Kidney epithelial cell (primary cell): ENCODE data around the gene GAK. TPM values are rescaled to one million over a fixed set of nuclear protein-coding genes. Genes with fewer than 3 reads are reported as not detected.
"Not testable (repeated sequence)": the region's sequence is repeated elsewhere in the genome, so short reads cannot be mapped to it uniquely, and the experiment has no call there.

Source experiments
- DNase-seq: peaks from one replicate; pipeline ENCODE4 v3.0.0-alpha.2; 2010; ENCODE audit warnings: low read depth
- H3K27me3 ChIP-seq: 2 replicates; pipeline ENCODE4 v1.6.0; 2011; ENCODE audit warnings: low read length; ENCODE audit not compliant: control insufficient read depth, insufficient read depth
- H3K36me3 ChIP-seq: 2 replicates; pipeline ENCODE4 v1.5.1; 2011; ENCODE audit warnings: low read length; ENCODE audit not compliant: control insufficient read depth, insufficient read depth
- H3K4me3 ChIP-seq: 2 replicates; pipeline ENCODE4 v1.5.1; 2011; ENCODE audit warnings: low read depth, mild to moderate bottlenecking, control low read depth, low read length
- CTCF ChIP-seq: IDR thresholded peaks from 2 replicates; pipeline ENCODE4 v1.5.1; 2011; ENCODE audit warnings: mild to moderate bottlenecking, moderate library complexity, low read length, control low read depth, inconsistent platforms; ENCODE audit not compliant: insufficient read depth, poor library complexity, severe bottlenecking
- total RNA-seq: library from RNA; depleted of rRNA; stranded (reverse); fragments of >200 nt; gene quantifications from 2 replicates; pipeline ENCODE4 v1.2.3, GENCODE V29; 2015

Gene GAK
- total RNA-seq, 1 donor from 2014 or later = 131 TPM

GRCh38 chr4:930827-931193 is 1.3 kb downstream of the GAK start:
- no peak for TF ChIP-seq CTCF
- Histone ChIP-seq H3K4me3 (peak overlapping the region; percentile 98), H3K36me3 (no peaks in the 10 kb centered on the region), H3K27me3 (no peaks in the 10 kb centered on the region)
- DNase-seq = no peak

- no peaks in the 10 kb centered on the region for H3K36me3 ChIP-seq
- no peaks in the 10 kb centered on the region for H3K27me3 ChIP-seq
- DNase-seq = no peak
- H3K4me3 ChIP-seq = no peak overlapping the region
- no peak for TF ChIP-seq CTCF
Observed at GRCh38 chr4:930028-930551, 2.0 kb downstream of the GAK start.

- no peaks in the 10 kb centered on the region for H3K36me3 ChIP-seq
- no peak for DNase-seq
- H3K27me3 ChIP-seq = no peaks in the 10 kb centered on the region
- TF ChIP-seq CTCF = no peak
- H3K4me3 ChIP-seq = no peak overlapping the region
Observed at GRCh38 chr4:929096-929765, 2.9 kb downstream of the GAK start.

GRCh38 chr4:927566-927965 is 4.5 kb downstream of the GAK start:
- not testable (repeated sequence) for H3K4me3 ChIP-seq, DNase-seq, H3K36me3 ChIP-seq, H3K27me3 ChIP-seq

GRCh38 chr4:926538-926937 is 5.6 kb downstream of the GAK start:
- DNase-seq = no peak
- peak; percentile 42 for TF ChIP-seq CTCF
- H3K36me3 ChIP-seq = no peaks in the 10 kb centered on the region
- H3K4me3 ChIP-seq = no peak overlapping the region
- H3K27me3 ChIP-seq = no peaks in the 10 kb centered on the region

- TF ChIP-seq CTCF = no peak
Observed at GRCh38 chr4:925771-926500, 6.2 kb downstream of the GAK start.

More at GRCh38 chr4:925771-926500, 6.2 kb downstream of the GAK start:
- Histone ChIP-seq H3K36me3 (no peaks in the 10 kb centered on the region), H3K27me3 (no peaks in the 10 kb centered on the region), H3K4me3 (no peak overlapping the region)
- no peak for DNase-seq
